Smooth muscle cell (in vitro differentiated cells): Measurements from ENCODE around the gene GIMAP8. TPM values are rescaled to one million over a fixed set of nuclear protein-coding genes. Genes with fewer than 3 reads are reported as not detected.

ENCODE experiments used
- DNase-seq: peaks from one replicate; lab custom pipeline; 2025; ENCODE audit not compliant: unreplicated experiment; lab: John Stamatoyannopoulos, UW
- H2AFZ ChIP-seq: fragments of 200-600 bp; sonication (generic); 2 replicates; pipeline ENCODE4 v1.6.0; 2016; ENCODE audit warnings: antibody characterized with exemption, low read depth, mild to moderate bottlenecking
- H3F3A ChIP-seq: fragments of 200-600 bp; sonication (generic); 2 replicates; pipeline ENCODE4 v1.6.0; 2017; ENCODE audit warnings: antibody characterized with exemption, low read depth
- H3K27ac ChIP-seq: fragments of 200-600 bp; sonication (generic); 2 replicates; pipeline ENCODE4 v1.5.1; 2016; ENCODE audit warnings: low read depth, mild to moderate bottlenecking
- H3K27me3 ChIP-seq: fragments of 200-600 bp; sonication (generic); 2 replicates; pipeline ENCODE4 v1.6.1; 2016; ENCODE audit warnings: low read depth, mild to moderate bottlenecking
- H3K36me3 ChIP-seq: fragments of 200-600 bp; sonication (generic); 2 replicates; pipeline ENCODE4 v1.5.1; 2016; ENCODE audit warnings: low read depth
- H3K4me1 ChIP-seq: fragments of 200-600 bp; sonication (generic); 2 replicates; pipeline ENCODE4 v1.5.1; 2016; ENCODE audit warnings: low read depth
- H3K4me2 ChIP-seq: fragments of 200-600 bp; sonication (generic); 2 replicates; pipeline ENCODE4 v1.6.0; 2016; ENCODE audit warnings: mild to moderate bottlenecking
- H3K4me3 ChIP-seq: fragments of 200-600 bp; sonication (generic); 2 replicates; pipeline ENCODE4 v1.5.1; 2016; ENCODE audit warnings: mild to moderate bottlenecking
- H3K79me2 ChIP-seq: fragments of 200-600 bp; sonication (generic); 2 replicates; pipeline ENCODE4 v1.6.0; 2016; ENCODE audit warnings: low read depth, mild to moderate bottlenecking
- H3K9ac ChIP-seq: fragments of 200-600 bp; sonication (generic); 2 replicates; pipeline ENCODE4 v1.6.0; 2016; ENCODE audit warnings: low read depth
- H3K9me3 ChIP-seq: fragments of 200-600 bp; sonication (generic); replicated peaks from 2 replicates; pipeline ENCODE4 v1.5.1; 2016; ENCODE audit warnings: low read depth
- H4K20me1 ChIP-seq: fragments of 200-600 bp; sonication (generic); 2 replicates; pipeline ENCODE4 v1.6.0; 2016; ENCODE audit warnings: low read depth
- WGBS: methylation state at CpG from one replicate; pipeline ENCODE4 v1.1.7; 2016; ENCODE audit warnings: low lambda C conversion rate; 5-methylcytosine and 5-hydroxymethylcytosine counted together
- polyA plus RNA-seq: library from polyadenylated mRNA; unstranded; fragments of >200 nt; fragmentation: Nextera tagmentation; extraction: Ambion mirVana; gene quantifications from 2 replicates; pipeline ENCODE4 v1.2.1, GENCODE V29; 2016
- total RNA-seq: library from RNA; depleted of rRNA; stranded (reverse); fragments of >200 nt; gene quantifications from 2 replicates; pipeline ENCODE4 v1.2.3, GENCODE V29; 2014
- TF ChIP-seq, protein P1 (sequence below): fragments of 200-600 bp; sonication (generic); IDR thresholded peaks from 2 replicates; pipeline ENCODE4 v1.5.1; 2017; ENCODE audit warnings: borderline replicate concordance, mild to moderate bottlenecking, antibody characterized with exemption; ENCODE audit not compliant: insufficient read depth, poor library complexity, severe bottlenecking

GIMAP8 gene
- total and polyA plus RNA-seq, 2 experiments from 2014 or later, result not detected

DNA sequence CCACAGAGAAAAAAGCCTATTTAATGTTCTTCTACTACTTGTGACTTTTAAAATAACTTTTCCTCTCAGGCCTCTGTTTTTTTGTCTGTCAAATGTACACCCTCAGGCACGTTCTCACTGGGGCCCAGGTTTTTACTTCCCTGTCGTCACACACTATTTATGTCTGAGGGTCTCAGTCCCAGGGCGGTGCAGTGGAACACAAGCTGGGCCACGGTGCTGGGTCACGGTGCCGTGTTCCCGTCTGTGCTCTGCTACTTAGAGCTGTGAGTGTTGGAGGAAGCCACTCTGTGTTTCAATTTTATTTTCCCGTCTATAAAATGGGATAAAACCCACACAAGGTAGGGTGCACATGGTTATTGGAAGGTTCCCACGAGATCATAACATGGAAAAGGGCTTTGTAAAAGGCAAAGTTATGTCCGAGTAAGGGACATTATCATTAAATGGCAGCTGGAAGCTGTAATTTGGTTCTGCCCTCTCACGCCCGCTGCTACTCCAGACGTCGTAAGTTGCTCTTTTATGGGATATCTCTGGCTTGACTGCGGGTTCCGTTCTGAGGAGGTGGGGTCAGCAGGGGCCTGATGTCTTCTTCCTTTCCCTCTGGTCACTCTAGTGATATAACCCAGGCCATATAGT is 46.1 kb upstream of the GIMAP8 start:
- Histone ChIP-seq H3K9me3 (no peaks in the 10 kb centered on the region), H2AFZ (peak overlapping the region; percentile 94), H3K27me3 (no peaks in the 10 kb centered on the region), H3K9ac (peak overlapping the region; percentile 76), H3K4me2 (peak overlapping the region; percentile 93), H3K79me2 (no peaks in the 10 kb centered on the region), H3K36me3 (no peaks in the 10 kb centered on the region), H4K20me1 (no peaks in the 10 kb centered on the region), H3K4me3 (peak overlapping the region; percentile 72), H3K27ac (peak overlapping the region; percentile 73), H3F3A (peaks cover 7% of the 10 kb centered on the region), H3K4me1 (peaks cover 43% of the 10 kb centered on the region)
- DNase-seq, result no peak
- 25% methylated on average over 16 of the region's 16 CpGs for WGBS
- TF ChIP-seq, protein P1, sequence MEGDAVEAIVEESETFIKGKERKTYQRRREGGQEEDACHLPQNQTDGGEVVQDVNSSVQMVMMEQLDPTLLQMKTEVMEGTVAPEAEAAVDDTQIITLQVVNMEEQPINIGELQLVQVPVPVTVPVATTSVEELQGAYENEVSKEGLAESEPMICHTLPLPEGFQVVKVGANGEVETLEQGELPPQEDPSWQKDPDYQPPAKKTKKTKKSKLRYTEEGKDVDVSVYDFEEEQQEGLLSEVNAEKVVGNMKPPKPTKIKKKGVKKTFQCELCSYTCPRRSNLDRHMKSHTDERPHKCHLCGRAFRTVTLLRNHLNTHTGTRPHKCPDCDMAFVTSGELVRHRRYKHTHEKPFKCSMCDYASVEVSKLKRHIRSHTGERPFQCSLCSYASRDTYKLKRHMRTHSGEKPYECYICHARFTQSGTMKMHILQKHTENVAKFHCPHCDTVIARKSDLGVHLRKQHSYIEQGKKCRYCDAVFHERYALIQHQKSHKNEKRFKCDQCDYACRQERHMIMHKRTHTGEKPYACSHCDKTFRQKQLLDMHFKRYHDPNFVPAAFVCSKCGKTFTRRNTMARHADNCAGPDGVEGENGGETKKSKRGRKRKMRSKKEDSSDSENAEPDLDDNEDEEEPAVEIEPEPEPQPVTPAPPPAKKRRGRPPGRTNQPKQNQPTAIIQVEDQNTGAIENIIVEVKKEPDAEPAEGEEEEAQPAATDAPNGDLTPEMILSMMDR, result no peak

DNA sequence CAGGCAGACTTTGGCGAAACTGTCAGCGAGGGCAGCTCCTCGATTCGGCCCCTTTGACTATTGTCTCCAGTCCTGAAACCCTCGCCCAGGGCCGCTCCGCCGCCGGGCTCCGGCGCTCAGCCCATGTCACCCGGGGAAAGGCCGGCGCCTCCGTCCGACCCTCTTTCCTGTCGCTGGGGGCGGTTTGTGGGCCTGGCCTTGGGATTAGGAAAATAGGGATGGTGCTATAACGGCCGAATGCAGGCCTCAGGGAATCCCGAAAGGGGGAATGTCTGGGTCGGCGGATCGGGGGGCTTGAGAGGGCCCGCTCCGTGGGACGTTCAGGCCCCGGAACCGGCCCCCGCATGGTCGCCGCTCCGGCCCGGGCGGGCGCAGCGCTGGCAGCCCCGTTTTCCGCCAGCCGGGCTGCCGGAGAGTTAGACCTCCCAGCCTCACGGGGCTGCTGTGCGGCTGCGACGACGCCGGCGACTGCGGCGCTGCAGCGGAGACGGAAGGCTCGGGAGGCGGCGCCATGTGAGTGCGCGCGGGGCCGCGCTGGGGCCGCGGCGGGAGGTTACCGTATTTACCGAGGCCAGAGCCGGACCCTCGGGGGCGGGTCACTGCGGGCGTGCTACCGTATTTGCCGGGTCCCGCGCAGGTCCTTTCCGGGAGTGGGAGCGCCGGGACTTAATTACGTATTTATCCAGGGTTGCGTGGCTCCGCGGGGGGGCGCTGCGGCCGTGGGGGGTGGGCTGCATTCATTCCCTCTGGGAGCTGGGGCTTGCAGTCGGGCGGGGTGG is 45.4 kb upstream of the GIMAP8 start:
- TF ChIP-seq, protein P1, result no peak
- peak overlapping the region; percentile 73 for H3K27ac ChIP-seq
- H4K20me1 ChIP-seq, result no peaks in the 10 kb centered on the region
- H3K79me2 ChIP-seq, result no peaks in the 10 kb centered on the region
- no peaks in the 10 kb centered on the region for H3K36me3 ChIP-seq
- no peaks in the 10 kb centered on the region for H3K9me3 ChIP-seq
- H2AFZ ChIP-seq, result peak overlapping the region; percentile 94
- peaks cover 36% of the 10 kb centered on the region for H3K4me1 ChIP-seq
- H3F3A ChIP-seq, result peaks cover 3% of the 10 kb centered on the region
- H3K9ac ChIP-seq, result peak overlapping the region; percentile 76
- 1% methylated on average over 54 of the region's 86 CpGs for WGBS
- no peaks in the 10 kb centered on the region for H3K27me3 ChIP-seq
- H3K4me3 ChIP-seq, result peak overlapping the region; percentile 72
- peak; percentile 71 for DNase-seq
- peak overlapping the region; percentile 93 for H3K4me2 ChIP-seq

DNA sequence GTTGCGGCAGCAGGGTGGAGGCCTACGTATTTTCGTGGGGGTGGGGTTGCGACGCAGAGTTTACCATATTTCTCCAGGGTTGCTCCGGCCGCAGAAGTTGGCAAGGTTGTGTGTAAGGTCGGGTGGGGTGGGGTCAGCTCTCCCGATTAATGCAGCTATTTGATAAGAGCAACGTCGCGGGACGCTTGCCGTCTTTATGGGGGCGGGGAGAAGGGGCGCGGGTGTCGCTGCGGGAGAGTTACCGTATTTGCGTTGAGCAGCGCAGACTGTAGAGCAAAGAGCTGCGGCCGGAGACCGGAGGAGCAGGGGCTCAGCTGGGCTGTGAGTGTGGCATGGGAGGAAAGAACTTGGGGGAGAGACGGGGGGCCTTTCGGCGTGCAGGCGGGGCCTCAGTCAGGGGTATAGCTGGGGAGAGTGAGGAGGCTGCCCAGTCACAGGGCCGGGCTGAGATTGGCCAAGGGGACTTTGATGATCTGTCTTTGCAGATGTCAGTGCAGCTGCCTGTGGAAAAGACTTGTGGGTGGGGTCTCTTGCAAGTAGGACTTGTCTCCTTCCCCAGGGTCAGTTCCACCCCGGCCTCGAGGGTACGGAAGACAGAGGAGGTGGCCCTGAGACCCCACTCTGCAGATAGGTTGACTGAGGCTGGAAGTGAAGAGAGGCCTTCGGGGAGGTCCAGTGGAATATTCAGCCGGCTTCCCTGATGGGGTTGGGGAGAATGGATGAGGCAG is 44.7 kb upstream of the GIMAP8 start:
- H3K27ac ChIP-seq, result peak overlapping the region; percentile 21
- H3K27me3 ChIP-seq, result no peaks in the 10 kb centered on the region
- no peak for DNase-seq
- H3K9ac ChIP-seq, result no peak overlapping the region
- H3K4me2 ChIP-seq, result peak overlapping the region; percentile 93
- H3K4me3 ChIP-seq, result peak overlapping the region; percentile 72
- no peaks in the 10 kb centered on the region for H3K36me3 ChIP-seq
- H3K9me3 ChIP-seq, result no peaks in the 10 kb centered on the region
- H3K4me1 ChIP-seq, result peaks cover 32% of the 10 kb centered on the region
- H3F3A ChIP-seq, result peaks cover 3% of the 10 kb centered on the region
- TF ChIP-seq, protein P1, result no peak
- H2AFZ ChIP-seq, result peak overlapping the region; percentile 94
- no peaks in the 10 kb centered on the region for H3K79me2 ChIP-seq
- 7% methylated on average over 34 of the region's 35 CpGs for WGBS
- no peaks in the 10 kb centered on the region for H4K20me1 ChIP-seq
